MM.1S (cell line): ENCODE measurements around the gene TTC6.

ENCODE experiments used
- CTCF ChIP-seq: fragments of 300-600 bp; sonication (generic); IDR thresholded peaks from 2 replicates; pipeline ENCODE4 v1.5.1; 2016; ENCODE audit warnings: antibody characterized with exemption, low read length, mixed read lengths
- EZH2 ChIP-seq: fragments of 300-600 bp; sonication (generic); optimal IDR thresholded peaks from 2 replicates; pipeline ENCODE3; 2017; ENCODE audit warnings: low read depth, mild to moderate bottlenecking, antibody characterized with exemption, low read length, mixed read lengths
- EZH2phosphoT487 ChIP-seq: fragments of 300-600 bp; sonication (generic); IDR thresholded peaks from 2 replicates; pipeline ENCODE4 v1.6.1; 2018; ENCODE audit warnings: antibody characterized with exemption, low read length

GRCh38 chr14:37637341-37637740 is 41.9 kb downstream of the TTC6 start:
- TF ChIP-seq CTCF (no peak), EZH2phosphoT487 (no peak), EZH2 (no peak)
